ENCODE measurements around the gene PTPN11. TPM values are rescaled to one million over a fixed set of nuclear protein-coding genes. Genes with fewer than 3 reads are reported as not detected.
"Not testable (repeated sequence)": the region's sequence is repeated elsewhere in the genome, so short reads cannot be mapped to it uniquely, and the experiment has no call there.

The PTPN11 gene
- total and polyA plus RNA-seq, 4 donors = 39.5 to 176 (median 98.0) TPM

GRCh38 chr12:112381883-112382796, 36.6 kb upstream of the PTPN11 start, which contains the start of gene HECTD4:
Gene HECTD4, minus strand, starts transcription at chr12:112382431. Its CDS starts 303 bp downstream, at chr12:112382128.
- 0 to 1% methylated on average over 65 to 106 of the region's 106 CpGs for WGBS, 2 donors
- Histone ChIP-seq H3K4me1 (ENCODE audit: control insufficient read depth in 1 of 2, insufficient read depth in 2 of 2, low read length in 2 of 2) (peaks cover 0 to under 1% of the 10 kb centered on the region in 2 donors), H3K9me3 (ENCODE audit: control insufficient read depth, low read length) (no peaks in the 10 kb centered on the region), H3K27ac (ENCODE audit: low read depth in 1 of 2, low read length in 2 of 2) (peak within 1 kb of the TSS in 1 of 2 donors; percentile 58), H3K4me3 (ENCODE audit: low read length in 2 of 2) (peak within 1 kb of the TSS; percentile 77 to 95), H3K36me3 (ENCODE audit: control insufficient read depth in 1 of 2, insufficient read depth in 2 of 2, low read length in 1 of 2) (no peaks in the 10 kb centered on the region), H3K27me3 (ENCODE audit: control insufficient read depth in 1 of 2, insufficient read depth in 2 of 2, low read length in 1 of 2) (no peaks in the 10 kb centered on the region)
- DNase-seq = peak; percentile 97 to 99
- peak; percentile 98 for ATAC-seq (ENCODE audit: low FRiP score)
- intact Hi-C loops (cut with DNase I) = loop anchor here (10.0 kb wide), 2 partner anchors 107 to 437 kb away; no protein-coding TSS in a partner anchor

- ATAC-seq (ENCODE audit: low FRiP score) (no peak), DNase-seq (no peak)
- H3K27me3 ChIP-seq (ENCODE audit: control insufficient read depth in 1 of 2, insufficient read depth in 2 of 2, low read length in 1 of 2) = no peaks in the 10 kb centered on the region
- H3K27ac ChIP-seq (ENCODE audit: low read depth in 1 of 2, low read length in 2 of 2) = no peak overlapping the region
- no peaks in the 10 kb centered on the region for H3K36me3 ChIP-seq (ENCODE audit: control insufficient read depth in 1 of 2, insufficient read depth in 2 of 2, low read length in 1 of 2)
- 87% methylated on average over 11 of the region's 11 CpGs for WGBS, 2 donors
- no peaks in the 10 kb centered on the region for H3K9me3 ChIP-seq (ENCODE audit: control insufficient read depth, low read length)
- H3K4me3 ChIP-seq (ENCODE audit: low read length in 2 of 2) = no peak overlapping the region
- intact Hi-C loops (cut with DNase I) = loop anchor here (10.0 kb wide), 2 partner anchors 108 to 438 kb away; no protein-coding TSS in a partner anchor
- peaks cover 0 to 1% of the 10 kb centered on the region in 2 donors for H3K4me1 ChIP-seq (ENCODE audit: control insufficient read depth in 1 of 2, insufficient read depth in 2 of 2, low read length in 2 of 2)
These were observed 35.9 kb upstream of the PTPN11 start for GRCh38 chr12:112382866-112383265.

GRCh38 chr12:112386726-112387125, 32.0 kb upstream of the PTPN11 start:
- DNase-seq (no peak), ATAC-seq (ENCODE audit: low FRiP score) (no peak)
- Histone ChIP-seq H3K27ac (ENCODE audit: low read depth in 1 of 2, low read length in 2 of 2) (no peak overlapping the region), H3K36me3 (ENCODE audit: control insufficient read depth in 1 of 2, insufficient read depth in 2 of 2, low read length in 1 of 2) (no peaks in the 10 kb centered on the region), H3K4me1 (ENCODE audit: control insufficient read depth in 1 of 2, insufficient read depth in 2 of 2, low read length in 2 of 2) (peaks cover 0 to 1% of the 10 kb centered on the region in 2 donors), H3K27me3 (ENCODE audit: control insufficient read depth in 1 of 2, insufficient read depth in 2 of 2, low read length in 1 of 2) (no peaks in the 10 kb centered on the region), H3K9me3 (ENCODE audit: control insufficient read depth, low read length) (no peaks in the 10 kb centered on the region), H3K4me3 (ENCODE audit: low read length in 2 of 2) (no peak overlapping the region)
- intact Hi-C loops (cut with DNase I) = loop anchor here (10.0 kb wide), 2 partner anchors 112 to 442 kb away; no protein-coding TSS in a partner anchor
- 60 to 69% methylated on average over 3 of the region's 3 CpGs for WGBS, 2 donors

GRCh38 chr12:112389228-112389627, 29.5 kb upstream of the PTPN11 start:
- Histone ChIP-seq H3K4me1 (ENCODE audit: control insufficient read depth in 1 of 2, insufficient read depth in 2 of 2, low read length in 2 of 2) (peaks cover 0 to 1% of the 10 kb centered on the region in 2 donors), H3K27me3 (ENCODE audit: control insufficient read depth in 1 of 2, insufficient read depth in 2 of 2, low read length in 1 of 2) (no peaks in the 10 kb centered on the region), H3K27ac (ENCODE audit: low read depth in 1 of 2, low read length in 2 of 2) (no peak overlapping the region), H3K36me3 (ENCODE audit: control insufficient read depth in 1 of 2, insufficient read depth in 2 of 2, low read length in 1 of 2) (no peaks in the 10 kb centered on the region), H3K9me3 (ENCODE audit: control insufficient read depth, low read length) (no peaks in the 10 kb centered on the region), H3K4me3 (ENCODE audit: low read length in 2 of 2) (no peak overlapping the region)
- 86 to 92% methylated on average over 4 of the region's 4 CpGs for WGBS, 2 donors
- DNase-seq (no peak), ATAC-seq (ENCODE audit: low FRiP score) (no peak)
- intact Hi-C loops (cut with DNase I) = loop anchor here (10.0 kb wide), 2 partner anchors 114 to 444 kb away; no protein-coding TSS in a partner anchor

- H3K9me3 ChIP-seq (ENCODE audit: control insufficient read depth, low read length); ATAC-seq (ENCODE audit: low FRiP score); H3K4me1 ChIP-seq (ENCODE audit: control insufficient read depth in 1 of 2, insufficient read depth in 2 of 2, low read length in 2 of 2); H3K27ac ChIP-seq (ENCODE audit: low read depth in 1 of 2, low read length in 2 of 2); DNase-seq; H3K4me3 ChIP-seq (ENCODE audit: low read length in 2 of 2); H3K27me3 ChIP-seq (ENCODE audit: control insufficient read depth in 1 of 2, insufficient read depth in 2 of 2, low read length in 1 of 2); H3K36me3 ChIP-seq (ENCODE audit: control insufficient read depth in 1 of 2, insufficient read depth in 2 of 2, low read length in 1 of 2): not testable (repeated sequence)
- intact Hi-C loops (cut with DNase I) = loop anchor here (10.0 kb wide), 2 partner anchors 115 to 445 kb away; no protein-coding TSS in a partner anchor
- 89 to 91% methylated on average over 2 to 3 of the region's 4 CpGs for WGBS, 2 donors
These were observed 28.7 kb upstream of the PTPN11 start for GRCh38 chr12:112389922-112390654.

GRCh38 chr12:112393328-112393727, 25.4 kb upstream of the PTPN11 start:
- no peaks in the 10 kb centered on the region for H3K9me3 ChIP-seq (ENCODE audit: control insufficient read depth, low read length)
- no peak for DNase-seq
- H3K27me3 ChIP-seq (ENCODE audit: control insufficient read depth in 1 of 2, insufficient read depth in 2 of 2, low read length in 1 of 2) = no peaks in the 10 kb centered on the region
- no peaks in the 10 kb centered on the region for H3K4me1 ChIP-seq (ENCODE audit: control insufficient read depth in 1 of 2, insufficient read depth in 2 of 2, low read length in 2 of 2)
- H3K4me3 ChIP-seq (ENCODE audit: low read length in 2 of 2) = no peak overlapping the region
- no peaks in the 10 kb centered on the region for H3K36me3 ChIP-seq (ENCODE audit: control insufficient read depth in 1 of 2, insufficient read depth in 2 of 2, low read length in 1 of 2)
- H3K27ac ChIP-seq (ENCODE audit: low read depth in 1 of 2, low read length in 2 of 2) = no peak overlapping the region
- intact Hi-C loops (cut with DNase I) = no loop called here
- 59 to 69% methylated on average over 1 of the region's 1 CpG for WGBS, 2 donors
- no peak for ATAC-seq (ENCODE audit: low FRiP score)

GRCh38 chr12:112401054-112401453, 17.7 kb upstream of the PTPN11 start:
- Histone ChIP-seq H3K4me3 (ENCODE audit: low read length in 2 of 2) (no peak overlapping the region), H3K36me3 (ENCODE audit: control insufficient read depth in 1 of 2, insufficient read depth in 2 of 2, low read length in 1 of 2) (peaks cover 0 to 3% of the 10 kb centered on the region in 2 donors), H3K27ac (ENCODE audit: low read depth in 1 of 2, low read length in 2 of 2) (no peak overlapping the region), H3K27me3 (ENCODE audit: control insufficient read depth in 1 of 2, insufficient read depth in 2 of 2, low read length in 1 of 2) (no peaks in the 10 kb centered on the region), H3K9me3 (ENCODE audit: control insufficient read depth, low read length) (no peaks in the 10 kb centered on the region), H3K4me1 (ENCODE audit: control insufficient read depth in 1 of 2, insufficient read depth in 2 of 2, low read length in 2 of 2) (no peaks in the 10 kb centered on the region)
- ATAC-seq (ENCODE audit: low FRiP score) = no peak
- WGBS, 2 donors = 92 to 94% methylated on average over 5 of the region's 5 CpGs
- intact Hi-C loops (cut with DNase I) = no loop called here
- DNase-seq = no peak

- 56 to 57% methylated on average over 5 of the region's 5 CpGs for WGBS, 2 donors
- intact Hi-C loops (cut with DNase I) = no loop called here
- Histone ChIP-seq H3K9me3 (ENCODE audit: control insufficient read depth, low read length) (no peaks in the 10 kb centered on the region), H3K27ac (ENCODE audit: low read depth in 1 of 2, low read length in 2 of 2) (no peak overlapping the region), H3K4me1 (ENCODE audit: control insufficient read depth in 1 of 2, insufficient read depth in 2 of 2, low read length in 2 of 2) (no peaks in the 10 kb centered on the region), H3K27me3 (ENCODE audit: control insufficient read depth in 1 of 2, insufficient read depth in 2 of 2, low read length in 1 of 2) (no peaks in the 10 kb centered on the region), H3K4me3 (ENCODE audit: low read length in 2 of 2) (no peak overlapping the region), H3K36me3 (ENCODE audit: control insufficient read depth in 1 of 2, insufficient read depth in 2 of 2, low read length in 1 of 2) (peaks cover 0 to 3% of the 10 kb centered on the region in 2 donors)
- DNase-seq (no peak), ATAC-seq (ENCODE audit: low FRiP score) (no peak)
These were observed 16.7 kb upstream of the PTPN11 start for GRCh38 chr12:112401903-112402498.
